Endodermal cell (in vitro differentiated cells): Measurements from ENCODE around the gene NPAS3. TPM values are rescaled to one million over a fixed set of nuclear protein-coding genes. Genes with fewer than 3 reads are reported as not detected.

Experiments used
- DNase-seq: peaks from one replicate; pipeline ENCODE4 v3.0.0-alpha.2; 2017
- H3K27ac ChIP-seq: 2 replicates; pipeline ENCODE4 v1.5.1; 2013; ENCODE audit warnings: mild to moderate bottlenecking, low read depth, low read length, moderate library complexity
- H3K27me3 ChIP-seq: 2 replicates; pipeline ENCODE4 v1.6.1; 2013; ENCODE audit warnings: mild to moderate bottlenecking, low read length, moderate library complexity; ENCODE audit not compliant: insufficient read depth, control insufficient read depth, poor library complexity, severe bottlenecking
- H3K36me3 ChIP-seq: 2 replicates; pipeline ENCODE4 v1.7.0; 2013; ENCODE audit warnings: mild to moderate bottlenecking, low read length, moderate library complexity; ENCODE audit not compliant: control insufficient read depth, insufficient read depth
- H3K4me1 ChIP-seq: one replicate; pipeline ENCODE4 v1.7.0; 2013; ENCODE audit warnings: low read length; ENCODE audit not compliant: control insufficient read depth, insufficient read depth
- H3K4me3 ChIP-seq: 2 replicates; pipeline ENCODE4 v1.5.1; 2013; ENCODE audit warnings: mild to moderate bottlenecking, low read length, moderate library complexity
- H3K9ac ChIP-seq: 2 replicates; pipeline ENCODE4 v1.6.1; 2013; ENCODE audit warnings: mild to moderate bottlenecking, low read length, moderate library complexity; ENCODE audit not compliant: poor library complexity, severe bottlenecking; ENCODE audit errors: extremely low read depth
- H3K9me3 ChIP-seq: 2 replicates; pipeline ENCODE4 v1.6.1; 2013; ENCODE audit warnings: mild to moderate bottlenecking, low read length, moderate library complexity; ENCODE audit not compliant: control insufficient read depth
- H3K27ac Mint-ChIP-seq: 2 replicates; pipeline ENCODE4 v1.8.0; 2020; ENCODE audit warnings: mixed read lengths
- H3K27me3 Mint-ChIP-seq: 2 replicates; pipeline ENCODE4 v1.8.0; 2021; ENCODE audit warnings: mild to moderate bottlenecking, mixed read lengths; ENCODE audit not compliant: insufficient read depth
- H3K36me3 Mint-ChIP-seq: 2 replicates; pipeline ENCODE4 v1.8.0; 2020; ENCODE audit warnings: low read depth, mixed read lengths
- H3K4me1 Mint-ChIP-seq: 2 replicates; pipeline ENCODE4 v1.8.0; 2020; ENCODE audit warnings: mixed read lengths
- H3K4me3 Mint-ChIP-seq: 2 replicates; pipeline ENCODE4 v1.8.0; 2020; ENCODE audit warnings: mild to moderate bottlenecking, moderate library complexity, mixed read lengths
- H3K9me3 Mint-ChIP-seq: 2 replicates; pipeline ENCODE4 v1.8.0; 2020; ENCODE audit warnings: mild to moderate bottlenecking, mixed read lengths
- CTCF ChIP-seq: fragments of 200-600 bp; sonication (generic); conservative IDR thresholded peaks from 2 replicates; pipeline ENCODE4 v1.5.0; 2021; ENCODE audit warnings: antibody characterized with exemption, mild to moderate bottlenecking
- WGBS, 2 experiments: methylation state at CpG; one replicate each; pipeline versions ENCODE4 v1.1.5 to v1.1.7; 2013; ENCODE audit warnings: missing lambda C conversion rate in 2 of 2, mixed read lengths in 1 of 2; ENCODE audit not compliant: insufficient coverage in 1 of 2, insufficient read length in 1 of 2; 5-methylcytosine and 5-hydroxymethylcytosine counted together
- total RNA-seq, 2 donors: library from RNA; stranded (reverse); fragmentation: NEBNext Ultra II Directional in 1 of 2; extraction: Animal tissue kit (Norgen Biotek cat#: 25700) in 1 of 2; gene quantifications; 2 replicates in 1 of 2; 3 replicates in 1 of 2; pipeline ENCODE4 v1.2.1, GENCODE V29; 2021

NPAS3 gene
- total RNA-seq, 2 donors from 2014 or later = 1.4 to 1.6 TPM

GRCh38 chr14:33480071-33480886 is 541.6 kb downstream of the NPAS3 start:
- no peak for DNase-seq
- 61 to 78% methylated on average over 3 to 5 of the region's 9 CpGs for WGBS, 2 experiments
- H3K4me3 Mint-ChIP-seq = no peak overlapping the region
- no peak overlapping the region for H3K27ac Mint-ChIP-seq
- H3K4me1 Mint-ChIP-seq = peaks cover 49% of the 10 kb centered on the region
- no peak for TF ChIP-seq CTCF
- H3K27me3 ChIP-seq = no peaks in the 10 kb centered on the region
- H3K36me3 ChIP-seq = no peaks in the 10 kb centered on the region
- H3K9me3 ChIP-seq = no peaks in the 10 kb centered on the region
- H3K9ac ChIP-seq = no peak overlapping the region
- H3K27me3 Mint-ChIP-seq = peaks cover 4% of the 10 kb centered on the region
- no peak overlapping the region for H3K27ac ChIP-seq
- peaks cover 6% of the 10 kb centered on the region for H3K4me1 ChIP-seq
- H3K4me3 ChIP-seq = no peak overlapping the region
- no peaks in the 10 kb centered on the region for H3K9me3 Mint-ChIP-seq
- H3K36me3 Mint-ChIP-seq = no peaks in the 10 kb centered on the region

GRCh38 chr14:33480887-33481184 is 542.2 kb downstream of the NPAS3 start:
- Mint-ChIP-seq H3K27me3 (peaks cover 4% of the 10 kb centered on the region), H3K9me3 (no peaks in the 10 kb centered on the region), H3K27ac (no peak overlapping the region), H3K4me3 (no peak overlapping the region), H3K4me1 (peaks cover 47% of the 10 kb centered on the region), H3K36me3 (no peaks in the 10 kb centered on the region)
- Histone ChIP-seq H3K36me3 (no peaks in the 10 kb centered on the region), H3K27me3 (no peaks in the 10 kb centered on the region), H3K4me3 (no peak overlapping the region), H3K4me1 (peaks cover 5% of the 10 kb centered on the region), H3K27ac (no peak overlapping the region), H3K9me3 (no peaks in the 10 kb centered on the region), H3K9ac (no peak overlapping the region)
- TF ChIP-seq CTCF = no peak
- WGBS, 2 experiments = 31 to 76% methylated on average over 3 of the region's 3 CpGs
- DNase-seq = no peak

GRCh38 chr14:33483110-33483509 is 544.4 kb downstream of the NPAS3 start:
- no peak overlapping the region for H3K27ac ChIP-seq
- no peak overlapping the region for H3K4me3 Mint-ChIP-seq
- H3K4me3 ChIP-seq = no peak overlapping the region
- peaks cover 53% of the 10 kb centered on the region for H3K4me1 Mint-ChIP-seq
- no peak for TF ChIP-seq CTCF
- H3K27ac Mint-ChIP-seq = no peak overlapping the region
- no peak for DNase-seq
- H3K27me3 Mint-ChIP-seq = peaks cover 7% of the 10 kb centered on the region
- WGBS, 2 experiments = 80 to 83% methylated on average over 2 to 6 of the region's 6 CpGs
- peaks cover 8% of the 10 kb centered on the region for H3K4me1 ChIP-seq
- H3K9ac ChIP-seq = no peak overlapping the region
- H3K9me3 Mint-ChIP-seq = no peaks in the 10 kb centered on the region
- no peaks in the 10 kb centered on the region for H3K27me3 ChIP-seq
- H3K36me3 Mint-ChIP-seq = no peaks in the 10 kb centered on the region
- no peaks in the 10 kb centered on the region for H3K36me3 ChIP-seq
- no peaks in the 10 kb centered on the region for H3K9me3 ChIP-seq
